NCI-H2196 (cell line): Measurements from ENCODE around the gene H6PD.
"Not testable (repeated sequence)": the region's sequence is repeated elsewhere in the genome, so short reads cannot be mapped to it uniquely, and the experiment has no call there.

Experiments
- DNase-seq: peaks from one replicate; lab custom pipeline; 2025; ENCODE audit not compliant: unreplicated experiment; lab: John Stamatoyannopoulos, UW

Gene H6PD

GRCh38 chr1:9294910-9295636, 60.5 kb downstream of the H6PD start:
- DNase-seq, result peak; percentile 29

GRCh38 chr1:9295884-9296283, 61.3 kb downstream of the H6PD start:
- DNase-seq, result no peak

DNA sequence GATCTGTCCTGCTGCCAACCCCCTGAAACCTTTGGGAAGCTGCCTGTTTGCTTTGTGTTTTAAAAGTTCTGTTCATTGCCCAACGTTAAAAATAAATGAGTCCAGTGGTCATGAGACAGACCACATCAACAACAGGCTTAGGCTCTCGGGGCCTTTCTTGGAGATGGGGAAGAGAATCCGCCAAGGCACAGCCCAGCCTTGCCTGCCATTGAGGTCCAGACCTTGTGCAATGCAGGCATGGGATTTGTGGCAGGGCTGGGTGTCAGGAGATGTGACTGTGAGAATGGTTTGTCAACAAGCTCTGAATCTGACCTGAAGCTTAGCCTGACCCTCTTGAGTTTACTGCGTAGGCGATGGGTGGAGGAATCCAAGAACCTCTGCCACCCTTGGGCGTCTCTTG, 62.3 kb downstream of the H6PD start:
- DNase-seq, result no peak

GRCh38 chr1:9297831-9298230, 63.3 kb downstream of the H6PD start:
- DNase-seq, result no peak

DNA sequence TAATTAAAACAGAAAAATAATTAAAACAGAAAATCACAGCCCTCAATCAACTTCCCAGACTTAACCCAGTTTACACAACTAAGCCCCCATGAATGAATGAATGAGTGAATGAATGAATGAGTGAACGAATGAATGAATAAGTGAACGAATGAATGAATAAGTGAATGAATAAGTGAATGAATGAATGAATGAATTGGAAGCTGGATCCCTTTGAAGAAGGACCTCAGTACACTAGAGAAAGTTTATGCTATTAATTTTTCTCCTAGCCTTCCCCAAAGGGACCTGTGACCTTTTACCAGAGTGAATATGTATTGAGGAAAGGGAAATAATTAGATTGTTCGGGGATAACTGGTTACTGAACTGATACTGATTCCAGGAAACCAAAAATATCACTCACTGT, 63.7 kb downstream of the H6PD start:
- no peak for DNase-seq

- not testable (repeated sequence) for DNase-seq
Measured at GRCh38 chr1:9299571-9300541, 65.3 kb downstream of the H6PD start.

GRCh38 chr1:9300573-9300972, 66.0 kb downstream of the H6PD start:
- DNase-seq, result no peak

GRCh38 chr1:9302745-9303524, 68.4 kb downstream of the H6PD start:
- DNase-seq, result peak; percentile 42

DNA sequence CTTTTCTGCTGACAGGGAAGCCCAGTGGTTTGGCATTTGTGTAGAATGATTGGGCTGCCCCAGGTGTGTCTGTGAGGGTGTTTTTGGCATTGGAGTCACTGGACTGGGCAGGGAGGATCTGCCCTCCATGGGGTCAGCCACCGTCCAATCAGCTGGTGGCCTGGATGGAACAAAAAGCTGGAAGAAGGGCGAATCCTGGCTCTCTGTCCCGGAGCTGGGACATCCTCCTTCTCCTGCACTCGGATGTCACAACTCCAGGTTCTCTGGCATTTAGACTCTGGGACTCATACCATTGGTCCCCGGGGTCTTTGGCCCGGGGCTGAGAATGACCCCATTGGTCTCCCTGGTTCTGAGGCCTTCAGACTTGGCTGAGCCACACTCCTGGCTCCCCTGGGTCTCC, 69.3 kb downstream of the H6PD start:
- no peak for DNase-seq

DNA sequence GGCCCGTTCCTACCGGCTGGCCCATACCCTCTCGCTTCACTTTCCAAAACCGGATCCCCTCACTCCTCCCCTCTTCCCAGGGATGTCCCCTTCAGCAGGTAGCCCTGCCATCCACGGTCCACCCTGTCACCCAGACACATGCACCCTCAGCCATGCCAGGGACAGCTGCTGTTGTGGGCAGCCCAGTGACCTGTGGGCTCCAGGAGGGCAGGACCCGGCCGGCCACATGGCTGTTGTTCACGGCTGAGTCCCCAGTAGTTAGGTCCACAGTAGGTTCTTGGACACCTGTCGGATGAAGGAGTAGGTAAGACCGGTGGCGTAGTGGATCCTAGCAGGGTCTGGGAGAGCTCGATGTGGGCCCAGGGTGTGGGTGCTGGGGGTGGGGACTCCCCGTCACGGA, 70.6 kb downstream of the H6PD start:
- no peak for DNase-seq

GRCh38 chr1:9306006-9306405, 71.4 kb downstream of the H6PD start:
- DNase-seq, result no peak

DNA sequence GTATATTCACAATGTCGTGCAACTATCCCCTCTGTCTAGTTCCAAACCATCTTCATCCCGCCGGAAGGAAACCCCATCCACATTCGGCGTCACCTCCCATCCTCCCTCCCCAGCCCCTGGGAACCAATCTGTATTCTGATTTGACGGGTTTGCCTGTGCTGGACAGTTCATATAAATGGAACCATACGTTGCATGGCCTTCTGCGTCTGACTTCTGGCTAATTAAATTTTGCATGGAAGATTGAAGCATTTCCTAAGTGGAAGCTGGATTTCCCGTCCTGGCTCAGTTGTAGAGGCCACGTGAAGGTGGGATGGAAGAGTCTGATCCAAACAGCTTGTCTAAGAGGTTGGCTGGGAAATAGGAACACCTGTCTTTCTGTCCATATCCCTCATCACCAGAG, 72.7 kb downstream of the H6PD start:
- no peak for DNase-seq

- DNase-seq, result no peak
Measured at GRCh38 chr1:9308236-9308785, 73.7 kb downstream of the H6PD start.

GRCh38 chr1:9309080-9309479, 74.5 kb downstream of the H6PD start:
- DNase-seq, result no peak

DNA sequence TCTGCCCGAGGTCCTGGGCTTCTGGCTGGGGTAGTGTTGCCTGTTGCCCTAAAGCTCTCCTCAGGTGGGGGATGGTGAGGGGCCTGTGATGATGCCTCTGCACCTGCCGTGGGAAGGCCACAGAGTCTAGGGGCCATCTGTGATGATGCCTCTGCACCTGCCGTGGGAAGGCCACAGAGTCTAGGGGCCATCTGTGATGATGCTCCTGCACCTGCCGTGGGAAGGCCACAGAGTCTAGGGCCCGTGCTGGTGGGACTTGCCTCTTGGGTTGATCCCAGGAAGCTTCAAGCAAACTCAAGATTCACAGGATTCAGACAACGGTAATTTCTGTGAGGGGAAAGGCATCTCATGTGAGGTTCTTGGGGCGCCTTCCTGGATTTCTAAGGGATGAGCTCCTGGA, 75.4 kb downstream of the H6PD start:
- DNase-seq, result no peak

DNA sequence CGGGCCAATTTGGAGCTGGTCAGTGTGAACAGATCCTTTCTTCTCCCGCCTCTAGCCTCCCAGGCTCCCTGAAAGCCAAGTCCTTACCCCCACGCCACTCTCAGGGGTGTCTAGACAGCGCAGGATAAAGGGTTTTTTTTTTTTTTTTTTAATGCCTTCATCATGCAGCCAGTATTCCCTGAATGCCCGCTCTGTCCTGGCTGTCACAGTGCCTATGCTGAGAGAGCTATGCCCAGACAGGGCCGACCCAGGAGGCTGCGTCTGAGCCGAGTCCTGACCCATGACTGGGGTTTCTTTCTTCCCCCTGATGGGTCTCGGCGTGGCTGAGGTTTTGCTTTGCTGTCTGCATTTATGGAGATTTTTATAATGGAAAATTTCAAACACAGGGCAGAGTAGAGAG, 76.5 kb downstream of the H6PD start:
- DNase-seq, result no peak

DNA sequence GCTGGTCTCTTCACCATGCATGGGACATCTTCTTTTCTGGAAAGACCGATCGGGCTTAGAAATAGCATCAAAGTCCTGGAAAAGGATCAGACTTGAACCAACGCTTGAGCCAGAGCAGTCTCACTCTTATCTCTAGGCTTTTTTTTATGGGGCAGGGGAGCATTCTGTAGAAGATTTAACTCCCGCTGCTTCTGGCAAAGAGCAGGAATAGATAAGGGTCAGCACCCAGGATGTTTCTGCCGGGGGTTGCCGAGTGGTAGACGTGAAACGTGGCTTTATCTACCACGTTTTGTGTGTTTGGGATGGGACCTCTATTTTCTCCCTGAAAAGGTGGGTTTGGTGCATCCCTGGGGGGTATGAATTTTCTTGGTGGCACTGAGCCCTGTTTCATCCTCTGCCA, 76.9 kb downstream of the H6PD start:
- no peak for DNase-seq

GRCh38 chr1:9312168-9312720, 77.7 kb downstream of the H6PD start:
- no peak for DNase-seq

- no peak for DNase-seq
Measured at GRCh38 chr1:9313576-9313975, 79.0 kb downstream of the H6PD start.

DNA sequence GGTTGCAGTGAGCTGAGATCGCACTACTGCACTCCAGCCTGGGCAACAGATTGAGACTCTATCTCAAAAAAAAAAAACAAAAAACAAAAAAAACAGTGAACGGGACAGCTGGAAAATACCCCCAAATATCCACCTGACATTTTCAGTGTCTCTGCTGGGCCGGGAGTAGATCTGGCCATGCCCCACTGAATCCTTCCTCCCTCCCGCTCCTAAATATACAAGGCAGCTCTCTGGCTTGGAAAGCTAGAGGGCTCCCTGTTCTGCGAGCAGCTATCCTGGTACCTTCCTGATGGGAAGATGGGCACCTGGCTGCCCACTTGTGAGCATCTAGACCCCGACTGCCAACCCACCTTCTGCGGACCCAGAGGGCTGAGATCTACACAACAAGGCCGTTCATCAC, 79.5 kb downstream of the H6PD start:
- no peak for DNase-seq
